SHP77 treated with DMSO at 0.1 percent for 48 hours (cell line): Measurements from ENCODE around the gene TOP1.

ENCODE experiments used
- DNase-seq: peaks from one replicate; lab custom pipeline; 2025; lab: John Stamatoyannopoulos, UW

Gene TOP1

DNA sequence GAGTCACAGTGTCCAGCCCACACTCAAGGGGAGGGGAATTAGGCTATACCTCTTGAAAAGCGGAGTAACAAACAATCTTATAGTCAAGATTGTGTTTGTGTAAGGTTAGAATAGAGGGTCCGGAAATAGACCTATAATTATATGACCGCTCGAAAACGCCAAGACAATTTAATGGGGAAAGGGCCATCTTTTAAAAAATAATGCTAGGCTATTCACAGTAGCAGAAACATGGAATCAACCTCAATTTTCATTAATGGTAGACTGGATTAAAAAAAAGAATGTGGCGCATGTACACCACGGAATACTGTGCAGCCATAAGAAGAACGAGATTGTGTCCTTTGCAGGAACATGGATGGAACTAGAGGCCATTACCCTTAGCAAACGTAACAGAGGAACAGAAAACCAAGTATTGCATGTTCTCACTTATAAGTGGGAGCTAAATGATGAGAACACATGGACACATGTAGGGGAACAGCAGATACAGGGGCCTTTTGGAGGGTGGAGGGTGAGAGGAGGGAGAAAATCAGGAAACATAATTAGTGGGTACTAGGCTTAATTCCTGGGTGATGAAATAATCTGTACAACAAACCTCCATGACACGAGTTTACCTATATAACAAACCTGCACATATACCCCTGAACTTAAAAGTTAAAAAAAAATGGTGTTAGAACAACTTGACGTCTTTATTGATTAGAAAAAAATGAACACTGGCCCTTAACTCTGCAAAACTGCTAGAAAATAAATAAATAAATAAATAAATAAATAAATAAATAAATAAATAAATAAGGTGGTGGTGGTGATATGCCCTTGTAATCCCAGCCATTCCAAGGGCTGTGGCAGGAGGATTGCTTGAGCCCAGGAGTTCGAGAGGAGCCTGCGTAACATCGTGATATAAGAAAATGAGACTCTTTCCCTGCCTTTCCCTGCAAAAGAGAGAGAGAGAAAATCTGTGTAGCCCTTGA lies 30.3 kb downstream of the TOP1 start:
- DNase-seq: no peak

DNA sequence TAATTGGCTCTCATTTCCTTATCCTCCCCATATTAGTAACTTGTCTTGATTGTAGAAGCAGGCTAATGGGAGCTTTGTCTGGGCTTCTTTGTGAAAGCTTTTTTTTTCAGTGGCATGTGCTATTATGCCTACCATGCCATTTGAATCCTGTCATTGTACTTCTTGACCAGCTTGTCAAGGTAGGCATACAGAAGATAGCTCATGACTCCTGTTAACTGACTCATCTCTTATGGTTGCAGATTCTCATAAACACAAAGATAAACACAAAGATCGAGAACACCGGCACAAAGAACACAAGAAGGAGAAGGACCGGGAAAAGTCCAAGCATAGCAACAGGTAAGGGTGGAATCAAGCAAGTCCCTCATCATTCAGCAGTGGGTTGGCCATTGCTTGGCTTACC lies 32.5 kb downstream of the TOP1 start:
- DNase-seq: no peak

DNA sequence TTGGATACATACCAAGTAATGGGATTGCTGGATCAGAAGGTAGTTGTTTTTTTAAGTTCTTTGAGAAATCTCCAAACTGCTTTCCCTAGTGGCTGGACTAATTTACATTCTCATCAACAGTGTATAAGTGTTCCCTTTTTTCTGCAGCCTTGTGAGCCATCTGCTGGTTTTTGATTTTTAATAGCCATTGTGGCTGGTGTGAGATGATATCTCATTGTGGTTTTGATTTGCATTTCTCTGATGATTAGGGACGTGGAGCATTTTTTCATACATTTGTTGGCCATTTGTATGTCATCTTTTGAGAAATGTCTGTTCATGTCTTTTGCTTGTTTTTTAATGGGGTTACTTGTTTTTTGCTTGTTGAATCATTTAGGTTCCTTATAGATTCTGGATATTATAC lies 34.8 kb downstream of the TOP1 start:
- DNase-seq: no peak

DNA sequence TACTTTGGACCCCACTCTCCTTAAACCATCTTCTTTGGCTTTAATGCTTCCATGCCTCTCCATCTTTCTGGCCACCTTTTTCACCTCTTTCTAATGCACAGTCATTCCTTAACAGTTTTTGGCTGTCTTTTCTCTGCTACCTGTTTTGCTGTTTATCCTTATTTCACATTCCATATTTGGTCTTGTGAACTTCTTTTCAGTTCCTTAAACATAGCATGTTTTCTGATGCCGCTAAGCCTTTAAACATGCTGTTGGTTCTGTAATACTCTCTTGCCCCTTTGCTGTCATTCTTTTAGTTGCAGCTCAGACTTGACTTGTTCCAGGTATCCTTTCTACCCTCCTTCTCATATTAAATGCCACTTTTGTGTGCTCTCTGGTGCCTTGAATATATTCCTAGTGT lies 35.8 kb downstream of the TOP1 start:
- DNase-seq: no peak

DNA sequence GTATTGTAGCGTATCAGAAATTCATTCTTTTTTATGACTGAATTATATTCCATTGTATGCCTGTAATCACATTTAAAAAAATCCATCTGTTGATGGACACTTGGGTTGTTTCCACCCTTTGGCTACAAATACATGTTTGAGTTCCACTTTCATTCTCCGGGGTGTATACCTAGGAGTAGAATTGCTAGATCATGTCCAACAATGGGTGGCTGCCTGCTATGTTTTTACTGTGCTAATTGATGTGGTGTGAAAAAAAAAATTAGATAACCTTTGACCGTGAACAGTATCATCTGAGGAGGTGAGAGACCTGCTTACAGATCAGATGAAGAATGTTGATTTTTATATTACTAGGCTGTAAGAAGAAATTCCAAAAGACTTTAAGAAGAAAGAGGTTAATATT lies 37.1 kb downstream of the TOP1 start:
- DNase-seq: no peak

DNA sequence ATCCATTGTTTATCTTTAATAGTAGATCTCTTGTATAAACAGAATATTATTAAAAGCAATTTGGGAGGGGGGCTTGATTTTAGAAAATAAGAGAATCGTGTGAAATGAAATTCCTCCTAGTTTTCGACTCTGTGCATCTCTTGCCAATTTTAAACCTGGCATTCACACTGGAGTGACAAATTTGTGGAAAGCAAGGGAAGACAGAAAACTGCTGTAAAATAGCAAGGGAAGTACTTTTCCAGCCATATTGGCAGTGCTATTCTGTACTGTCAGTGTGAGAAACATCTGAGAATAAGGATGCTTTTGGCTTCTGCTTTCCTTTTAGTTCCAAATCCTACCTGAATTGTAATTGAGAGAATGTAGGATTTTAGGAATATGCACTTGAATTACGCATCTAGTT lies 40.2 kb downstream of the TOP1 start:
- no peak for DNase-seq

DNA sequence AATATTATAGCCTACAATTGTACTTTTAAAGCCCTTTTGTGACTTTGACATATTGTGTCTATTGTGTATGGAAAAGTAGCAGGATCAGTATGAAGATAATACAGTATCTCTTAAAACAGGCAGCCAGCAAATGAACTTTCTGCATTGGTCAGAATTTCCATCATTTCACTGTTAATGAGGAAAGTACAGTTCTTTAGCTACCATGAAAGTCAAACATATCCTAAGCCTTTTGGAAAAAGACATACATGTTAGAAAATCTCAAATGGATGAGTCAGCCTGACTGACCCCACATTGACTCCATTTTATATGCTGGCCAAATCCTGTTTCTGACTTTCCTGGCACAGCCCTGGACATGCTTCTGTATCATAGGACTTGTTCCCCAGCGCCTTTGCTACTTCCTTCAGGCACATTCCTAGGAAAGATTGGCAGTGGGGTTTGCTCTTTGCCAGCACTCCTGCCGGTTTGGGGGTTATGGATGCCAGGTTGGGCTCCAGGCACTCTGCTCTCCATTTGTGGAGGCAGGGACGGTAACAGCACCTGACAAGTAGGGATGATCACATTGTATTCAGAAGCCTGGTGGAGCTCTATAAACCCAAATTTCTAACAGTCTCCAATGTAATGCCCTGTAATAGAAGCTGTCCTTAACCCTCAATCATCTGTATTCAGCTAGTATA lies 43.7 kb downstream of the TOP1 start:
- DNase-seq: no peak

DNA sequence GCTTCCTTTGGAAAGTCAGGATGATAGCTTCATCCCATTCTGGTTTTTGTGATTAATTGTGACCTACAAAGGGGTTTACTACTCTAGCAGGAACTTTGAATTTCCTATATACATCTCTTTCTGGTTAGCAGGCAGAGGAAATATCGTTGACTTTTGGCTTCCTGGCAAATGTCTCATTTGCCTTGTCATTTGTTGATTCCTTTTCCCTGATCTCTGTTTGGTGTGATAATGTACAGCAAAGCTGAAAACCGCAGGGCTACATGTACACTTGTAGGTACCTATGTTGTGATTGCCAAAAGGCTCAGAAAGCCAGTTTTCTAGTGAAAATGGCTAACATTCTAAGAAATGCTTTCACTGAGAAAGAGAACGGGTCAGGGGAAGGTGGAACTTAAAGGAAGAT lies 44.3 kb downstream of the TOP1 start:
- no peak for DNase-seq

DNA sequence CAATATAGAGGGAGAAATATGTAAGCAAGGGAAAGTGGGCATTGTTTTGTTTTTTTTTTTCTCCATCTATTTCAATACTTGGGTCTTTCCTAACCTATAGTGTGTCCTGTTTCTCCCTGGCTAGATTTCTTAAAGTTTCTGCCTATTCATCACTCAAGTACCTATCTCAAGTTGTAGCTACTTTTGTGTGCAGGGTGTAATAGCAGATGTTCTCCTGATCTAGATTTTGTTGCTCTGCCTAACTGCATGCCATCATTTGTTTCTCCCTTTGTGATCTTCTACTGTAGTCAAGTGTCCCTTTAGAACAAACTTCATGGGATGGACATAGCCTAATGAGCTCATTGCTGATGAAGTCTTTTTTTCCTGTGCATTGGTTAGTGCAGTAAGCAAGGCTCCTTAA lies 45.8 kb downstream of the TOP1 start:
- no peak for DNase-seq

DNA sequence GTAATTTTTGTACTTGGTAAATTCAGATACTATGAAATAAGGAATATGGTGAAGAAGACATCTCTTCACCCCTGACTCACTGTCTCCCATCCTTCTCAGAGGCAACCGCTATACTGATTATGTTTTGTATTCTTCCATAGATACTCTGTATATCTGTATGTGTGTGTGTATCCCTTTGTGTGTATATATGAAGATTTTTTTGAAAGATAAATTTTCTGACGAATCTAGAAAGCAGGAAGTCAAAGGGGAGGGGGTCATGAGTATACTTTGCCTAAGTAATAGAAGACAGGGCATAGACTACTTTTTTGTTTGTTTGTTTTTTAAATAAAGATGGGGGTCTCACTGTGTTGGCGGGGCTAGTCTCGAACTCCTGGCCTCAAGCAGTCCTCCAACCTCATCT lies 48.2 kb downstream of the TOP1 start:
- DNase-seq: no peak

DNA sequence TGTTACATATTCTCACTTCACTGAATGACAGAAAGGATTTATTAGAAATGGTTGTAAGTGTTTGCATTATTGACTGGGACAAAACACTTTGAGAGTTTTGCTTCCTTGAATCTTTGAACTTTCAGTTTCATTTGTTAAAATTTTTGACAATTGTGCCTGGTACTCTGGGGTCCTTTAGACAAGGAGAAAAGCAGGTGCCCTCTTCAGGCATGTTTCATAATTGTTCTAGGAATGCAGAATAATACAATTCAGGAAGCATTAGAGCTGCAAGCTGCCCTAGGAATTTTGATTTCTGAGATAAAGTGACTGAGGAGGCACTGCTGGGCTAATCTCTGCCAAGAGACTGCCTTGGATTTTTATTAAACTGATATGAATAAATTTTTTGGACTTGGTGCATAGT lies 49.7 kb downstream of the TOP1 start:
- no peak for DNase-seq

DNA sequence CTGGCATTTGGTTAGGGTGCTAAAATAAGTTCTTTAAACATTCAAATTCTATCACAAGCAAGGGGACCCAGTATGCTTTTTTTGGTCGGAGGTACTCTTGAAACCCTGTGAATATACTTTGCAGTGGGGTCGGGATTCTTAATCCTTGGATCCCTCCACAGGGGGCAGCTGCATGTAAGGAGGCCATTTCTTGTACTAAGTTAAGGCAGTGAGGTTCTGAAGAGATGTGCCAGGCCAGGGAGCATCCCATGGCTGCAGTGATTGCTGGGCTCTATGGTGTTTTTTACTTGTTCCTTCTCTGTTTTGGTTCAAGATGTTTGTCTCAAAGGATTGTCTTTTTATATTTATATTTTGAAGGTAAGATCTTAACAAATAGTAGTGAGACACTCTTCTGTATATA lies 50.4 kb downstream of the TOP1 start:
- DNase-seq: no peak

DNA sequence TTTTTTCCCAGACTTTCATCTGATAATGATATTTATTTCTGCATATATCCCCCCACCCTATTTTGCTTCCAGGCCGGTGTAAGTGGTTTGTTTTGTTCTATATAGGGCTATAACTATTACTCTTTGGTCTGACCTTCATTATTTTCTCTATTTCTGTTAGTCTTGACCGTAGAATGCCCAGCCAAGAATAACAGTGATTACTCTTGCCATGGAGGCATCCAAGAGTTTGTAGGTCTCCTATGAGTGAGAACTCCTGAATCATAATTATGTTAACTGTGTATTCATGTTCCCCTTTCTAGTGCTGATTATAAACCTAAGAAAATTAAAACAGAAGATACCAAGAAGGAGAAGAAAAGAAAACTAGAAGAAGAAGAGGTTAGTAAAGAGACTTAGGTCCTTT lies 52.2 kb downstream of the TOP1 start:
- DNase-seq: no peak

DNA sequence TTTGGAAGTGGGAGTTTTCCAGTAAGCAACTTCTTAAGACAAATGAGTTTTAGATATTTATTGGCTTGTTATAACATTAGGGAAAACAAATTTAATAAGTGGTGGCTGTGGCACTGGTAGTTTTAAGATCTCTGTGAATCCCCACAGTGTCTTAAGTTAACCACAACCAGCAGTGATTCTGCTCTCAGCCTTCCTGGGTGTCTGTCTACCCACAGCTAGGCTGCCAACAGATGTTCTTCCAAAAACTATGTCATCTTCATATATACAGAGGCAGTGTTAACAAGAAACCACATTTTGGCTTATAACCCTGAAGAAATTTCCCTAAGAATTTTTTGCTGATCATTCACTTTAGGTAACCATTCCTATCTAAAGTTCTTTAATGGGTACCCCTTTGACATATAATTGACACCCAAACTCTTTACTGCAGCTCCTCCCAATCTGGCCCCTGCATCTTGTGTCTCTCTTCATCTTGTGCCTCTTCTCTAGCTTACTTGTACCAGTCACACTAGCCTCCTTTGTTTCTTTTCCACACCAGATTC lies 52.7 kb downstream of the TOP1 start:
- DNase-seq: no peak

DNA sequence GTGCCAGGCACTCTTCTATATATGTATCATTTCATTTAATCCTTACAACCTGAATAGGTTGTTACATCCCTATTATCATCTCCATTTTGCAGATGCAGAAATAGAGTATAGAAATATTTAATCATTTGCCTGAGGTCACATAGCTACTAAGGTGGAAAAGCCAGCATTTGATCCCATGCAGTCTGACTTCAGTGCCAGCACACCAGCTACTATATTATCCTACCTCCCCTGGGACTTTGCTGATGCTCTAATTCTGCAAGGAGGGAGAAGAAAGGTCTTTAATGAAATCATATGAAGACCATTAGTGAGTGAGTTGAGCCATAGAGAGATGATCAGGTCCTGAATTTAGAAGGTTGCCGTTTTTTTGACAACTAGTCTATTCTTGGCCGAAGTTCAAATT lies 53.7 kb downstream of the TOP1 start:
- DNase-seq: no peak

DNA sequence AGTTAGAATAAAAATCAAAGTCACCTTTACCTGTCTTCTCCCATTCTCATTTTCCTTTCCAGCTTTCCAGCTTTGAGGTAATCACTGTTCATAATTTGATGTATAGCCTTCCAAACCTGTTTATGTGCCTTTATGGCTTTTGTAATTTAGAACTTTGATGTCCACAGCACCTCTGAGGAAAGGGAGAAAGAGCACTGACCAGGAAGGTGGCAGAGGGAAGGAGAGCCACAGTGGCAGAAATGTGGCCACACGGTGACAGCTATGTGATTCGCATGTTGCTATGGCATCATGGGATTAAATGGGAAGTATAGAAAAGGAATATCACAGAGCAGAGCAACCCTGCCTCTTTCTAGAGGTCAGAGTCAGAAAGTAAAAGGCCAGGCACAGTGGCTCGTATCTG lies 57.0 kb downstream of the TOP1 start:
- no peak for DNase-seq

DNA sequence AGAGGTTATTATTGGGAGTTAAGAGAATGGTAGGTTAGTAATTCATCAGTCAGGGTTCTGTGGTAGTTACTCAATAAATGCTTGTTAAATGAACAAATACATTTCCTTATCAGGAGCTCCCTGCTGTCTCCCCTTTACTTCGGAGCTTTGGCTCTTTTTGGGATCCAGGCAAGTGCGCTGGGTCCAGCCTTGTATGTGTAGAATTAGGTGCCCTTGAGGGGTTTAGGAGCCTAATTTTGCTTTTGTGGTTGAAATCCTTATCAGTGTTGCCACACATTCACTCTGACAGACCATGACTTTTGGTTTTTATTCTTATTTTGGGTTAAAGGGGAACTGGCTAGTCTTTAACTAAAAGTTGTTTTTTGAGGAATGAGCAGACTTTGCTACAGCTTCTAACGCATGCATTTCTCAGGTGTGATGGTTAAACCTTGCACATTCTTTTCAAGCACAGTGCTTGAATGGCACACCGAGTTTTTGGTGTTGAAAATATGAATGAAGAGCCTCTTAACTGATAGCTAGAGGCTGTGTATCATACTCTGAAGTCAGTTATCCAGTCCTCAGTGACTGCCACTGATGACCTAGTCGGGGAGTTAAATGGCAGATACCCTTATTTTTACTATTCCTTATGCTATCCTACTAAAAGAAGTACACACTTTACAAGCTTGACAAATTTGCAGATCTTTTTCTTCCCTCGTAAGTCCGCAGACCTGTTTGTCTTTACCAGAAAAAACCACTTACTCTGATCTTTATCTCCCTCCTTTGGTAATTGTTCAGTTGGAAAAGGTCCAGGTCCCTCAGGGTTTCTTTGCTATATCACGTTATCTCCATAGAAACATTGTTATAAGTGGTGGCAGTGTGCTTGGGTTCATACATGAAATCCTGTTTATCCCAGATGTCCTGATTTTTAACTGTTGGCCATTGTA lies 58.0 kb downstream of the TOP1 start:
- no peak for DNase-seq

DNA sequence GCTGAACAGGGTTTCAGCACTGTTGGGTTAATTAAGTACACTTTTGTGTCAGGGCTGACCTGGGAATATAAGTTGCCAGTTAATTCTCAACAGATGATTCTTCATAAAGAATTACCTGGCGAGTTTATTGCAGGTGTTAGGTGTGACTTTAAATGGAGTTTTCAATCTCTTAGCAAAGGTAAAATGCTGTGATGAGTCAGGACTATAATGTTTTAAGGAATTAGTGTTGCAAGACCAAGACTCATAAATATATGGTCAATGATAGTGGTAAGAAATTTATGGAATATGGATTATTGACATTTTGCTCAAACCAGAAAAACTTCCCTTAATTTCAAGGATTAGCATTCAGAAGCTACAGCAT lies 58.7 kb downstream of the TOP1 start:
- no peak for DNase-seq

DNA sequence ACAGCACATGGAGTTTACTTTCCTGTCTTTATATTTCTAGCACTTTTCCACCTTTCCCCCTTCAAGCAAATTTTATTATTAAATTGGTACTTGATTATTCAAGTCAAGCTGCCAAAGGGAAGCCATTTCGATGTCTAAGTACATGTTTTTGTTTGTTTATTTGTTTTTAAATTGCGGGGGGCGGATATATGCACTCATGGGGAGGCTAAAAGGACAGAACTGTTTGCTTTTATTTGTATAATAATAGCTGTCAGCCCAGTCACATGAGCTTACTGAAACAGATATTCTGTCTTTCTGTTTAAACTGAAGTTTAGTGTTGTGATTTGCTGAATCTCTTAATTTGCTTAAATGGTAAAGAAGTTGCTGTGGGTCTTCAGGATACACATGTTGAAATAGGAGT lies 59.2 kb downstream of the TOP1 start:
- DNase-seq: no peak

DNA sequence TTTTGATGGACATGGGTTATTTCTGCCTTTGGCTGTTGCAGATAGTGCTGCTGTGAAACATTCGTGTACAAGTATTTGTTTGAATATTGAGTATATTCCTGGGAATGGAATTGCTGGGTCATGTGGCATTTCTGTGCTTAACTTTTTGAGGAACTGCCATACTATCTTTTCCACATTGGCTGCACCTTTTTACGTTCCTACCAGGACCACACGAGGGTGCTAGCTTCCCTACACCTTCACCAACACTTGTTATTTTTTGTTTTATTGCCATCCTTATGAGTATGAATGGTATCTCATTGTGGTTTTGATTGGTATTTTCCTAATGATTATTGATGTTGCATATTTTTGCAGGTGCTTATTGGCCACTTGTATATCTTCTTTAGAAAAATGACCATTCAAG lies 60.9 kb downstream of the TOP1 start:
- DNase-seq: no peak

DNA sequence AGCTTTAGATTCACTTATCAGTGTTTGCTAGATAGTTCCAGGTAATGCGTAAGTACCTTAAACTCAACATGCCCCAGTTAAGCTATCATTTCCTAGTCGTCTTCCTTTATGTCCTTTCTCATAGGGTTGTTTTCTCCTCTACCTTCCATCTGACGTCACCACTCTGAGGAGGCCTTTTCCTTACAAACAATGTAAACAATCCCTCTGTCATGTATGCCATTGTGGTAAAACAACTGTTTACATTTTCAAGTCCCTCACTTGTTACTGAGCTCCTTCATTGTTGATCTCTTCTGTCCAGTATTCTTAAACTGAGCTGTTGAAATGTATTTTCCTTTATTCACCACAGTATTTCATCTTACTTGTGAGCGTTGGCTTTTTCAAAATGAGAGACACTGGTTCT lies 63.3 kb downstream of the TOP1 start:
- no peak for DNase-seq

DNA sequence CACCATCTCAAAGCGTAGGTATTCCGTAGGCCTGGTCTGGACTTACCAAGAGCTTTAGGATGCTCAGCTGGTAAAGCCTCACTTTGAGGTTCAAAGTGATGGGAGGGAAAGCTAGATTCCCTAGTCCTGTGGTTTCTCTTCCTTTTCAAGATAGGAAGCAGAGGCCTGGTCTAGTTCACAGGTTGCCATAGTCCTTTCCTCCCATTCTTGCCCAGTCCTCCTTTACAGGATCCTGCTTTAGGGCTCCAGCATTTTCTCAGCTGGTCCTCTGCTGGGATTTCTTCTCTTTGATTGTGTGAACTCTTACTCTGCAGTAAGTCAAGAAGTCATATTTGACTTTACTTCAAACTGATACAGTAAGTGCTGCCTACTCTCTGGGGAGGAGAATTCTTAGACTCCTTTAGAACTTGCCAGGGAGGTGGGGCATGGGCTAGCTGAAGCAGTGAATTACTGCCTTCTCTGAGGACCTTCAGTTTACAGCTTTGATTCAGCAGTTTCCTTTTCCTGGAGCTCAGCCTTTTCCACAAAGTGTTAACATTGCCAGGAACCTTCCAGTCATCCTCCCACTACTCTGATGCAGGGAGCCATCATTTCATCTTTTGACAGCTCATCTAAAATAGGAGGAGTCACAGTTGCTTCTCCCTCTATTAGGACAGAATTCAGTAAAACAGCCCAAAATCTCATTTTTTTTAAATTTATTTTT lies 65.9 kb downstream of the TOP1 start:
- no peak for DNase-seq
